Esophagus squamous epithelium (tissue), 5 donors: ENCODE measurements around the gene SERPINF2. TPM values are rescaled to one million over a fixed set of nuclear protein-coding genes. Genes with fewer than 3 reads are reported as not detected.

Source experiments
- DNase-seq: peaks from one replicate; lab custom pipeline; 2025; lab: John Stamatoyannopoulos, UW
- H3K27ac ChIP-seq, 4 donors: fragments of 200-600 bp; sonication (generic); one replicate each; pipeline ENCODE4 v1.5.1; 2016 to 2019; ENCODE audit warnings: mild to moderate bottlenecking in 1 of 4
- H3K27me3 ChIP-seq, 4 donors: fragments of 200-600 bp; sonication (generic); 1 replicate in 3 of 4; 2 replicates in 1 of 4; pipeline versions ENCODE4 v1.5.1 to v1.6.0; 2017 to 2021; ENCODE audit warnings: antibody characterized with exemption in 1 of 4
- H3K36me3 ChIP-seq, 3 donors: fragments of 200-600 bp; sonication (generic); one replicate each; pipeline ENCODE4 v1.5.1; 2016 to 2019
- H3K4me1 ChIP-seq, 3 donors: fragments of 200-600 bp; sonication (generic); one replicate each; pipeline ENCODE4 v1.5.1; 2017 to 2019
- H3K4me3 ChIP-seq, 4 donors: fragments of 200-600 bp; sonication (generic); 1 replicate in 3 of 4; 2 replicates in 1 of 4; pipeline ENCODE4 v1.5.1; 2016 to 2019; ENCODE audit warnings: mild to moderate bottlenecking in 2 of 4, moderate library complexity in 1 of 4
- H3K9me3 ChIP-seq, 3 donors: fragments of 200-600 bp; sonication (generic); one replicate each; pipeline ENCODE4 v1.5.1; 2016 to 2019
- POLR2A ChIP-seq, 4 donors: fragments of 450-650 bp; IDR thresholded peaks; one replicate each; pipeline ENCODE4 v1.6.1; 2017; ENCODE audit warnings: antibody characterized with exemption in 4 of 4, mild to moderate bottlenecking in 4 of 4, moderate library complexity in 3 of 4
- WGBS, 2 donors: methylation state at CpG; one replicate each; pipeline ENCODE4 v1.1.5; 2018; 5-methylcytosine and 5-hydroxymethylcytosine counted together
- intact Hi-C: fragments of 100-400 bp; cut with DNase I; formaldehyde crosslinking; loops from one replicate; pipeline ENCODE4 v1.15.0; 2022
- total RNA-seq, 4 donors: library from RNA; depleted of rRNA; stranded (reverse); fragments of >200 nt; gene quantifications; one replicate each; pipeline ENCODE4 v1.1.0, GENCODE V29; 2016
- TF ChIP-seq, protein P1 (sequence below), 6 experiments: fragments of 450-650 bp in 4 of 6; fragments of 200-600 bp in 2 of 6; sonication (generic) in 2 of 6; IDR thresholded peaks; one replicate each; pipeline ENCODE4 v1.5.1; 2016 to 2019; ENCODE audit warnings: antibody characterized with exemption in 6 of 6, mild to moderate bottlenecking in 4 of 6, moderate library complexity in 4 of 6
- donor health status: DM: yes; HTN: yes; CAD: no.

SERPINF2 gene
- total RNA-seq, 4 donors from 2014 or later: 0.22 to 7.1 (median 1.6) TPM

GRCh38 chr17:1773696-1774181, 31.1 kb downstream of the SERPINF2 start:
- H3K36me3 ChIP-seq: peaks cover 0 to 47% (median 0%) of the 10 kb centered on the region in 3 donors
- H3K27ac ChIP-seq: peak overlapping the region; percentile 30 to 82 (median 62)
- intact Hi-C loops: no loop called here
- no peaks in the 10 kb centered on the region for H3K27me3 ChIP-seq
- no peak overlapping the region for H3K4me3 ChIP-seq
- TF ChIP-seq, protein P1, sequence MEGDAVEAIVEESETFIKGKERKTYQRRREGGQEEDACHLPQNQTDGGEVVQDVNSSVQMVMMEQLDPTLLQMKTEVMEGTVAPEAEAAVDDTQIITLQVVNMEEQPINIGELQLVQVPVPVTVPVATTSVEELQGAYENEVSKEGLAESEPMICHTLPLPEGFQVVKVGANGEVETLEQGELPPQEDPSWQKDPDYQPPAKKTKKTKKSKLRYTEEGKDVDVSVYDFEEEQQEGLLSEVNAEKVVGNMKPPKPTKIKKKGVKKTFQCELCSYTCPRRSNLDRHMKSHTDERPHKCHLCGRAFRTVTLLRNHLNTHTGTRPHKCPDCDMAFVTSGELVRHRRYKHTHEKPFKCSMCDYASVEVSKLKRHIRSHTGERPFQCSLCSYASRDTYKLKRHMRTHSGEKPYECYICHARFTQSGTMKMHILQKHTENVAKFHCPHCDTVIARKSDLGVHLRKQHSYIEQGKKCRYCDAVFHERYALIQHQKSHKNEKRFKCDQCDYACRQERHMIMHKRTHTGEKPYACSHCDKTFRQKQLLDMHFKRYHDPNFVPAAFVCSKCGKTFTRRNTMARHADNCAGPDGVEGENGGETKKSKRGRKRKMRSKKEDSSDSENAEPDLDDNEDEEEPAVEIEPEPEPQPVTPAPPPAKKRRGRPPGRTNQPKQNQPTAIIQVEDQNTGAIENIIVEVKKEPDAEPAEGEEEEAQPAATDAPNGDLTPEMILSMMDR (IDR thresholded peaks at IDR 0.05): no peak
- no peak for TF ChIP-seq POLR2A (IDR thresholded peaks at IDR 0.05)
- WGBS, 2 donors: 31 to 60% methylated on average over 2 to 7 of the region's 7 CpGs
- peaks cover 18 to 54% (median 35%) of the 10 kb centered on the region in 3 donors for H3K4me1 ChIP-seq
- H3K9me3 ChIP-seq: no peaks in the 10 kb centered on the region
- DNase-seq: no peak

- intact Hi-C loops: no loop called here
- H3K27ac ChIP-seq: peak overlapping the region in 1 of 4 donors; percentile 82
- no peaks in the 10 kb centered on the region for H3K27me3 ChIP-seq
- WGBS, 2 donors: 83 to 91% methylated on average over 19 to 21 of the region's 21 CpGs
- H3K9me3 ChIP-seq: no peaks in the 10 kb centered on the region
- H3K36me3 ChIP-seq: peaks cover 0 to 49% (median 0%) of the 10 kb centered on the region in 3 donors
- H3K4me3 ChIP-seq: no peak overlapping the region
- DNase-seq: no peak
- H3K4me1 ChIP-seq: peaks cover 14 to 56% (median 32%) of the 10 kb centered on the region in 3 donors
- no peak for TF ChIP-seq POLR2A (IDR thresholded peaks at IDR 0.05)
- TF ChIP-seq, protein P1 (IDR thresholded peaks at IDR 0.05): no peak
Observed at GRCh38 chr17:1774390-1775176, 31.9 kb downstream of the SERPINF2 start.

GRCh38 chr17:1776328-1776727, 33.7 kb downstream of the SERPINF2 start:
- Histone ChIP-seq H3K36me3 (peaks cover 0 to 60% (median 4%) of the 10 kb centered on the region in 3 donors), H3K4me1 (peaks cover 8 to 56% (median 26%) of the 10 kb centered on the region in 3 donors), H3K4me3 (no peak overlapping the region), H3K27me3 (no peaks in the 10 kb centered on the region), H3K27ac (no peak overlapping the region), H3K9me3 (no peaks in the 10 kb centered on the region)
- intact Hi-C loops: no loop called here
- DNase-seq: no peak
- WGBS, 2 donors: 90 to 94% methylated on average over 5 to 7 of the region's 10 CpGs
- no peak for TF ChIP-seq POLR2A (IDR thresholded peaks at IDR 0.05)
- TF ChIP-seq, protein P1 (IDR thresholded peaks at IDR 0.05): no peak

DNA sequence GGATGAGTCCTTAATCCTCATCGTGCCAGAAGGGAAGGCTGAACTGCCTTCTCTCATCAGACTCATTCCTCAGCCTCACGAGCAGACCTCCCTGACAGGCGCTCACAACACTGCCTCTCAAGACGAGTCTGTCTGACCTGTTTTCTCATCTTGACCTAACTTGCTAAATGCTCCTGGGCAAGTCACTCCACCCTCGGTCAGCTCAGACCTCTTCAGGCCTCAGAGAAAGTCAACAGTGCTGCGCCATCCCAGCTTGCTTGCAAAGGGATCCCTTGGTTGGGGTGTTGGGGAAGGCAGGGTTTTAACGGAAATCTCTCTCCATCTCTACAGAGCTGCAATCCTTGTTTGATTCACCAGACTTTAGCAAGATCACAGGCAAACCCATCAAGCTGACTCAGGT, 34.2 kb downstream of the SERPINF2 start:
- no peaks in the 10 kb centered on the region for H3K27me3 ChIP-seq
- whole genome bisulfite sequencing, 2 donors: 56 to 80% methylated on average over 6 of the region's 7 CpGs
- no peaks in the 10 kb centered on the region for H3K9me3 ChIP-seq
- DNase-seq: no peak
- no peak overlapping the region for H3K4me3 ChIP-seq
- H3K36me3 ChIP-seq: peaks cover 0 to 56% (median 4%) of the 10 kb centered on the region in 3 donors
- intact Hi-C loops: no loop called here
- peaks cover 8 to 56% (median 21%) of the 10 kb centered on the region in 3 donors for H3K4me1 ChIP-seq
- no peak for TF ChIP-seq POLR2A (IDR thresholded peaks at IDR 0.05)
- TF ChIP-seq, protein P1 (IDR thresholded peaks at IDR 0.05): no peak
- no peak overlapping the region for H3K27ac ChIP-seq

GRCh38 chr17:1779571-1780131, 37.0 kb downstream of the SERPINF2 start:
- H3K4me3 ChIP-seq: peak overlapping the region in 1 of 4 donors; percentile 10
- TF ChIP-seq, protein P1 (IDR thresholded peaks at IDR 0.05): no peak
- no peak for TF ChIP-seq POLR2A (IDR thresholded peaks at IDR 0.05)
- peaks cover 0 to 54% (median 4%) of the 10 kb centered on the region in 3 donors for H3K36me3 ChIP-seq
- no peaks in the 10 kb centered on the region for H3K9me3 ChIP-seq
- H3K27ac ChIP-seq: peak overlapping the region; percentile 54 to 93 (median 91)
- no peaks in the 10 kb centered on the region for H3K27me3 ChIP-seq
- intact Hi-C loops: loop anchor here (5.0 kb wide), 1 partner anchor 57 kb away; the partner anchor contains the start of gene WDR81
- DNase-seq: no peak
- peaks cover 15 to 62% (median 29%) of the 10 kb centered on the region in 3 donors for H3K4me1 ChIP-seq
- WGBS, 2 donors: 23 to 38% methylated on average over 8 of the region's 8 CpGs
